OCI-LY3 (cell line): ENCODE measurements around the gene GFAP.

Experiments used
- CTCF ChIP-seq: fragments of 200-600, 300-600 bp; sonication (generic); IDR thresholded peaks from 2 replicates; pipeline ENCODE4 v1.5.1; 2014; ENCODE audit warnings: antibody characterized with exemption, low read length, low read depth
- EZH2phosphoT487 ChIP-seq: fragments of 200-600 bp; shearing (Covaris generic); IDR thresholded peaks from 2 replicates; pipeline ENCODE4 v1.6.1; 2018; ENCODE audit warnings: antibody characterized with exemption, mixed run types, low read depth

- TF ChIP-seq CTCF (no peak), EZH2phosphoT487 (no peak)
Observed at GRCh38 chr17:44910231-44911106, 4.8 kb downstream of the GFAP start.
